Forelimb muscle (tissue), 1 donor: ENCODE data around the gene UBB. TPM values are rescaled to one million over a fixed set of nuclear protein-coding genes. Genes with fewer than 3 reads are reported as not detected.

ENCODE experiments used
- DNase-seq: peaks from one replicate; pipeline ENCODE4 v3.0.0-alpha.2; 2013; ENCODE audit warnings: low read depth
- polyA plus RNA-seq: library from polyadenylated mRNA; unstranded; fragments of 120-200 nt; gene quantifications from one replicate; pipeline ENCODE4 v1.2.1, GENCODE V29; 2013; ENCODE audit not compliant: insufficient read length

The UBB gene
- polyA plus RNA-seq, result 1,502 TPM

- peak; percentile 93 for DNase-seq
These were observed at the start of gene UBB for GRCh38 chr17:16380640-16381495. UBB (plus strand) TSS chr17:16381091; CDS start chr17:16381908, 817 bp downstream.

GRCh38 chr17:16338391-16338790 lies 42.5 kb upstream of the UBB start:
- no peak for DNase-seq

GRCh38 chr17:16339402-16339801 lies 41.5 kb upstream of the UBB start:
- DNase-seq, result no peak

GRCh38 chr17:16339959-16340358 lies 40.9 kb upstream of the UBB start:
- no peak for DNase-seq

- no peak for DNase-seq
These were observed 37.9 kb upstream of the UBB start for GRCh38 chr17:16342979-16343378.

GRCh38 chr17:16343569-16343968 lies 37.3 kb upstream of the UBB start:
- no peak for DNase-seq

GRCh38 chr17:16345565-16345964 lies 35.3 kb upstream of the UBB start:
- DNase-seq, result no peak

- DNase-seq, result no peak
These were observed 34.1 kb upstream of the UBB start for GRCh38 chr17:16346721-16347271.

GRCh38 chr17:16348586-16348985 lies 32.3 kb upstream of the UBB start:
- DNase-seq, result no peak

GRCh38 chr17:16349431-16349830 lies 31.5 kb upstream of the UBB start:
- DNase-seq, result no peak

- no peak for DNase-seq
These were observed 29.1 kb upstream of the UBB start for GRCh38 chr17:16351831-16352230.

- no peak for DNase-seq
These were observed 28.6 kb upstream of the UBB start for GRCh38 chr17:16352303-16352666.

- no peak for DNase-seq
These were observed 28.1 kb upstream of the UBB start for GRCh38 chr17:16352667-16353316.

GRCh38 chr17:16353317-16354174 lies 27.3 kb upstream of the UBB start, which contains the start of gene CENPV:
CENPV (minus strand) TSS chr17:16353469; CDS start chr17:16353436, 33 bp downstream.
- DNase-seq, result no peak

- DNase-seq, result no peak
These were observed 26.3 kb upstream of the UBB start for GRCh38 chr17:16354585-16354984.

- no peak for DNase-seq
These were observed 22.5 kb upstream of the UBB start for GRCh38 chr17:16358394-16358793.

GRCh38 chr17:16361874-16362273 lies 19.0 kb upstream of the UBB start:
- DNase-seq, result no peak

- no peak for DNase-seq
These were observed 16.9 kb upstream of the UBB start for GRCh38 chr17:16363749-16364536.

GRCh38 chr17:16364625-16365024 lies 16.3 kb upstream of the UBB start:
- DNase-seq, result no peak

GRCh38 chr17:16371742-16372141 lies 9.1 kb upstream of the UBB start:
- DNase-seq, result no peak
